BJ (cell line): ENCODE data around the gene RTBDN. TPM values are rescaled to one million over a fixed set of nuclear protein-coding genes. Genes with fewer than 3 reads are reported as not detected.

Experiments
- CTCF ChIA-PET: fragments of 350-600 bp; formaldehyde crosslinking; extraction: SDS; loops from one replicate; lab custom pipeline; 2021; ENCODE audit warnings: antibody characterized with exemption, inconsistent platforms; lab: Yijun Ruan, JAX
- POLR2A ChIA-PET: fragments of 300-600 bp; sonication (Branson Sonifier 250); formaldehyde crosslinking; extraction: SDS; loops from one replicate; lab custom pipeline; 2021; ENCODE audit warnings: antibody characterized with exemption; lab: Charles Lee
- DNase-seq: peaks from one replicate; pipeline ENCODE4 v3.0.0-alpha.2; 2011; ENCODE audit warnings: low read depth
- H3K27me3 ChIP-seq: 2 replicates; pipeline ENCODE4 v1.6.0; 2011; ENCODE audit warnings: low read length; ENCODE audit not compliant: control insufficient read depth, insufficient read depth
- H3K36me3 ChIP-seq: 2 replicates; pipeline ENCODE4 v1.5.1; 2011; ENCODE audit warnings: low read length; ENCODE audit not compliant: control insufficient read depth, insufficient read depth
- H3K4me3 ChIP-seq: 2 replicates; pipeline ENCODE4 v1.5.1; 2011; ENCODE audit warnings: low read depth, mild to moderate bottlenecking, control low read depth, low read length
- polyA plus RNA-seq: library from polyadenylated mRNA; depleted of rRNA; stranded (reverse); fragments of >200 nt; gene quantifications from 2 replicates; pipeline ENCODE4 v1.2.3, GENCODE V29; 2011
- TF ChIP-seq, protein P1 (sequence below): IDR thresholded peaks from 2 replicates; pipeline ENCODE4 v1.5.1; 2011; ENCODE audit warnings: low read depth, mild to moderate bottlenecking, control low read depth, inconsistent platforms, low read length, moderate library complexity; ENCODE audit not compliant: insufficient read depth

RTBDN gene
- polyA plus RNA-seq, 1 experiment, result 0.31 TPM

DNA sequence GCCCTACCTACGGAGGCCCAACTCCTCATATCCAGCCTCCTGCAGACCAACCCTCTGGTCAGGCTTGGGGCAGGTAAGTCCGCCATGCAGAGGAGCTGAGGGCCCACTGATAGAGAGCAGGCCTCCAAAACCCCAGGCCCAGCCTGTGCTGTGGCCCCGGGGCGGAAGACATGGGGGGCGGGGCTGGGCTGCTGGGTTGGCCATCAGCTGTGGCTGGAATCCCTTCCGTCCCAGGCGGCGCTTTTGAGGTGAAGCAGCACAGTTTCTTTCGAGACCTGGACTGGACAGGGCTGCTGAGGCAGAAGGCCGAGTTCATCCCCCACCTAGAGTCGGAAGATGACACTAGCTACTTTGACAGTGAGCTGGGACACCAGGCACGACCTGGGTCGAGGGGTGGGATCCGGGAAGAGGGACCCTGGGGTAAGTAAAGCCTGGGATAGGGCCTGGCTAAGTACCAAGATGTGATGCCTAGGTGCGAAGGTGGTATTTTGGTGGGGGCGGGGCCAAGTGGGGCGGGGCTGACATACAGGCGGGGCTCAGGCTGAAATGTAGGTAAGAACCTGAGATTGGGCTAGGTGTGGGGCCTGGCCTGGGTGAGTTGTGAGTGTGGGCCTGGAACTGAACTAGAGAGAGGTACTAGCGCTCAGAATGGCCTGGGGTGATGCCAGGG lies 31.5 kb upstream of the RTBDN start:
- no peaks in the 10 kb centered on the region for H3K36me3 ChIP-seq
- TF ChIP-seq, protein P1, sequence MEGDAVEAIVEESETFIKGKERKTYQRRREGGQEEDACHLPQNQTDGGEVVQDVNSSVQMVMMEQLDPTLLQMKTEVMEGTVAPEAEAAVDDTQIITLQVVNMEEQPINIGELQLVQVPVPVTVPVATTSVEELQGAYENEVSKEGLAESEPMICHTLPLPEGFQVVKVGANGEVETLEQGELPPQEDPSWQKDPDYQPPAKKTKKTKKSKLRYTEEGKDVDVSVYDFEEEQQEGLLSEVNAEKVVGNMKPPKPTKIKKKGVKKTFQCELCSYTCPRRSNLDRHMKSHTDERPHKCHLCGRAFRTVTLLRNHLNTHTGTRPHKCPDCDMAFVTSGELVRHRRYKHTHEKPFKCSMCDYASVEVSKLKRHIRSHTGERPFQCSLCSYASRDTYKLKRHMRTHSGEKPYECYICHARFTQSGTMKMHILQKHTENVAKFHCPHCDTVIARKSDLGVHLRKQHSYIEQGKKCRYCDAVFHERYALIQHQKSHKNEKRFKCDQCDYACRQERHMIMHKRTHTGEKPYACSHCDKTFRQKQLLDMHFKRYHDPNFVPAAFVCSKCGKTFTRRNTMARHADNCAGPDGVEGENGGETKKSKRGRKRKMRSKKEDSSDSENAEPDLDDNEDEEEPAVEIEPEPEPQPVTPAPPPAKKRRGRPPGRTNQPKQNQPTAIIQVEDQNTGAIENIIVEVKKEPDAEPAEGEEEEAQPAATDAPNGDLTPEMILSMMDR, result no peak
- H3K4me3 ChIP-seq, result no peak overlapping the region
- 0 out of 2 replicates have a peak, but pooled peaks cover 1% of the 10 kb centered on the region for H3K27me3 ChIP-seq
- no peak for DNase-seq
- ChIA-PET POLR2A (no interaction called here), CTCF (interaction anchor here (1.7 kb wide), 1 partner anchor 18 kb away, joined by 6 read pairs; no protein-coding TSS in a partner anchor)

DNA sequence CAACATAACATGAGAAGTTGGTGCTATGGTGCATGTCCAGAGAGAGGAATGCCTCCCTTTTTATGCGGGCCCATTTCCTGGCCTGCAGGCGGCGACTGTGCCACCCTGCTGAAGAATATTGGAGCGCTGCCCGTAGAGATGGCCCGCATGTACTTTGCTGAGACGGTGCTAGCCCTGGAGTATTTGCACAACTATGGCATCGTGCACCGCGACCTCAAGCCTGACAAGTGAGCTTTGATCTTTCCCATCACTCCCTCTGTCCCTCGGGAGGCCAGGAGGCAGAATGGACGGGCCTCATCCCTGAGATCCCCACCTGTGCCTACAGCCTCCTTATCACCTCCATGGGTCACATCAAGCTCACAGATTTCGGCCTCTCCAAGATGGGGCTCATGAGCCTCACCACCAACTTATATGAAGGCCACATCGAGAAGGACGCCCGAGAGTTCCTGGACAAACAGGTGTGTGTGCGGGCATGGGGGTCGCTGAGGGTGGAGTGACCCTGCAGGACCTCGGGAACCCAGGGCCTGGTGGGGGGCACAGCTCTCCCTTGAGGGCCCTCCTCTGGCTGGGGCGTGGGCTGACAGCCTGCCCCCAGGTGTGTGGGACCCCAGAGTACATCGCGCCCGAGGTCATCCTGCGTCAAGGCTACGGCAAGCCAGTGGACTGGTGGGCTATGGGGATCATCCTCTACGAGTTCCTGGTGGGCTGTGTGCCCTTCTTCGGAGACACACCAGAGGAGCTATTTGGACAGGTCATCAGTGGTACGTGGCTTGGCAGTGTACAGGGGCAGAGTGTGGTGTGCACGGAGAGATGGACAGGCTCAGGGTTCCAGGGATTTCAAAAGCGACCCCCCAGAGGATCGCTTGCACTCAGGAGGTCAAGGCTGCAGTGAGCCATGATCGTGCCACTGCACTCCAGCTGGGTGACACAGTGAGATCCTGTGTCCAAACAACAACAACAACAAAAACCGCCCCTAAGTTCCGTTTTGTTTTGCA lies 30.6 kb upstream of the RTBDN start:
- ChIA-PET POLR2A (no interaction called here), CTCF (interaction anchor here (1.7 kb wide), 2 partner anchors 17 kb away, joined by 6 to 12 read pairs; no protein-coding TSS in a partner anchor)

DNA sequence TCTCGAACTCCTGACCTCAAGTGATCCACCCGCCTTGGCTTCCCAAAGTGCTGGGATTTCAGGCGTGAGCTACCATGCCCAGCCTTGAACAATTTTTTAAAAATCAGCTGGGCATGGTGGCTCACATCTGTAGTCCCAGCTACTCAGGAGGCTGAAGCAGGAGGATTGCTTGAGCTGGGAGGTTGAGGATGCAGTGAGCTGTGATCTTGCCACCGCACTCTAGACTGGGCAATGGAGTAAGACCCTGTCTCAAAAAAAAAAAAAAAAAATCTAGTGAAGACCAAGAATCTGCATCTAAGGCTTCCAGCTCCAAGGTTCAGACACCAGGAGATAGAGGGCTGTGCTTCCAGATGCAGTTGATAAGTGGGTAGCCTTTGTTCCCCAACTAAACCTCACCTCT lies 29.8 kb upstream of the RTBDN start:
- TF ChIP-seq, protein P1, result no peak
- Histone ChIP-seq H3K27me3 (0 out of 2 replicates have a peak, but pooled peaks cover 1% of the 10 kb centered on the region), H3K36me3 (no peaks in the 10 kb centered on the region), H3K4me3 (no peak overlapping the region)
- POLR2A ChIA-PET, result no interaction called here
- DNase-seq, result no peak
- CTCF ChIA-PET, result interaction anchor here (0.8 to 1.7 kb wide), 3 partner anchors 16 to 71 kb away, joined by 3 to 12 read pairs (median 5); no protein-coding TSS in a partner anchor

More for the DNA sequence above, 30.6 kb upstream of the RTBDN start:
- no peak overlapping the region for H3K4me3 ChIP-seq
- H3K27me3 ChIP-seq, result 0 out of 2 replicates have a peak, but pooled peaks cover 1% of the 10 kb centered on the region
- TF ChIP-seq, protein P1, result no peak
- DNase-seq, result no peak
- H3K36me3 ChIP-seq, result no peaks in the 10 kb centered on the region

DNA sequence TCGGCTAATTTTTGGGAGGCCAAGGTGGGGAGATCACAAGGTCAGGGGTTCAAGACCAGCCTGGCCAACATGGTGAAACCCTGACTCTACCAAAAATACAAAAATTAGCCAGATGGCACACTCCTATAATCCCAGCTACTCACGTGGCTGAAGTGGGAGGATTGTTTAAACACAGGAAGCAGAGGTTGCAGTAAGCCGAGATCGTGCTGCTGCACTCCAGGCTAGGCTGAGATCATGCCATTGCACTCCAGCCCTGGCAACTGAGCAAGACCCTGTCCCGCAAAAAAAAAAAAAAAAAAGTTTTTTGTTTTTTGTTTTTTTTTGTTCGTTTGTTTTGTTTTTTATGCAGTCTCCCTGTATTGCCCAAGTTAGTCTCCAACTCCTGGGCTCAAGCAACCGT lies 25.2 kb upstream of the RTBDN start:
- ChIA-PET POLR2A (no interaction called here), CTCF (interaction anchor here (0.8 to 4.0 kb wide), 3 partner anchors 12 to 1697 kb away, joined by 3 to 21 read pairs (median 4); no protein-coding TSS in a partner anchor)
- no peak overlapping the region for H3K4me3 ChIP-seq
- TF ChIP-seq, protein P1, result no peak
- H3K27me3 ChIP-seq, result 0 out of 2 replicates have a peak, but pooled peaks cover 1% of the 10 kb centered on the region
- H3K36me3 ChIP-seq, result no peaks in the 10 kb centered on the region
- no peak for DNase-seq
